ENCODE measurements around the gene DYNLRB2.

DYNLRB2 gene

GRCh38 chr16:80564394-80564793, 23.6 kb downstream of the DYNLRB2 start:
- H4K20me1 ChIP-seq (ENCODE audit: insufficient read depth): no peaks in the 10 kb centered on the region
- H3K36me3 ChIP-seq (ENCODE audit: insufficient read depth): no peaks in the 10 kb centered on the region
- no peaks in the 10 kb centered on the region for H3K27me3 ChIP-seq (ENCODE audit: insufficient read depth, low read depth)
- H3K9ac ChIP-seq: no peak overlapping the region
- H3K4me1 ChIP-seq (ENCODE audit: low read depth, poor library complexity, severe bottlenecking): peaks cover 20% of the 10 kb centered on the region
- H2AFZ ChIP-seq (ENCODE audit: low read depth): no peak overlapping the region
- TF ChIP-seq CTCF (conservative IDR thresholded peaks at IDR 0.05; ENCODE audit: low read depth, low read length): no peak
- H3K4me3 ChIP-seq (IDR thresholded peaks at IDR 0.05; ENCODE audit: insufficient read depth, low read depth, low read length): no peak overlapping the region
- no peak overlapping the region for H3K27ac ChIP-seq
- no peaks in the 10 kb centered on the region for H3K79me2 ChIP-seq (ENCODE audit: insufficient read depth, low read depth)
- no peak overlapping the region for H3K4me2 ChIP-seq

GRCh38 chr16:80569440-80570105, 28.8 kb downstream of the DYNLRB2 start:
- Histone ChIP-seq H3K27me3 (ENCODE audit: insufficient read depth, low read depth) (no peaks in the 10 kb centered on the region), H2AFZ (ENCODE audit: low read depth) (peak overlapping the region; percentile 38; the same call in 1 of the 2 replicates), H3K36me3 (ENCODE audit: insufficient read depth) (no peaks in the 10 kb centered on the region), H3K9ac (peak overlapping the region; percentile 77), H3K4me2 (peak overlapping the region; percentile 91), H3K79me2 (ENCODE audit: insufficient read depth, low read depth) (no peaks in the 10 kb centered on the region), H3K4me1 (ENCODE audit: low read depth, poor library complexity, severe bottlenecking) (peaks cover 64% of the 10 kb centered on the region), H3K27ac (peak overlapping the region; percentile 97), H3K4me3 (IDR thresholded peaks at IDR 0.05; ENCODE audit: insufficient read depth, low read depth, low read length) (no peak overlapping the region), H4K20me1 (ENCODE audit: insufficient read depth) (no peaks in the 10 kb centered on the region)
- TF ChIP-seq CTCF (conservative IDR thresholded peaks at IDR 0.05; ENCODE audit: low read depth, low read length): no peak

- no peak overlapping the region for H3K4me3 ChIP-seq (IDR thresholded peaks at IDR 0.05; ENCODE audit: insufficient read depth, low read depth, low read length)
- H3K27ac ChIP-seq: peak overlapping the region; percentile 97
- no peaks in the 10 kb centered on the region for H3K36me3 ChIP-seq (ENCODE audit: insufficient read depth)
- peak overlapping the region; percentile 38; the same call in 1 of the 2 replicates for H2AFZ ChIP-seq (ENCODE audit: low read depth)
- H3K27me3 ChIP-seq (ENCODE audit: insufficient read depth, low read depth): no peaks in the 10 kb centered on the region
- H3K4me1 ChIP-seq (ENCODE audit: low read depth, poor library complexity, severe bottlenecking): peaks cover 69% of the 10 kb centered on the region
- H3K9ac ChIP-seq: peak overlapping the region; percentile 77
- TF ChIP-seq CTCF (conservative IDR thresholded peaks at IDR 0.05; ENCODE audit: low read depth, low read length): no peak
- peak overlapping the region; percentile 91 for H3K4me2 ChIP-seq
- H4K20me1 ChIP-seq (ENCODE audit: insufficient read depth): no peaks in the 10 kb centered on the region
- H3K79me2 ChIP-seq (ENCODE audit: insufficient read depth, low read depth): no peaks in the 10 kb centered on the region
These were observed 29.3 kb downstream of the DYNLRB2 start for GRCh38 chr16:80570106-80570478.

DNA sequence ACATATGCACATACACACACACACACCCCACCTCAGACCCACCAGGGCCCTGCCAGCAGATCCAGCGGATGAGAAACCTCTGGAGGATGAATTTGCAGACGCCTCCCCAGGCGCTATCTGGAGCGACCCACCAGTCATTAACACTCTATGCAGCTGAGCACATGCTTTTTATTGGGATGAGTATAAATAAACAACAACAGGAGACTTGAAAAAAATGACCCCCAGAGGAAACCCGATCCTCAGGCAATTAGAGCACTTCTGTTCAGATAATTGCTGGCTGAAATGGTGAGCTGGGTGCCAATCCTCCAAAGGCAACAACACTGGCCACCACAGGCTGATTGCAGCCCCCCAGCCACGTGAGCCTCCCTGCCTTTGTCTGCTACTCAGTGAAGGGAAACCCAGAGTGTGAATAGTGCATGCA, 32.9 kb downstream of the DYNLRB2 start:
- peak overlapping the region; percentile 31; the same call in 1 of the 2 replicates for H3K4me2 ChIP-seq
- H3K4me1 ChIP-seq (ENCODE audit: low read depth, poor library complexity, severe bottlenecking): peaks cover 74% of the 10 kb centered on the region
- no peaks in the 10 kb centered on the region for H3K36me3 ChIP-seq (ENCODE audit: insufficient read depth)
- no peak overlapping the region for H2AFZ ChIP-seq (ENCODE audit: low read depth)
- TF ChIP-seq CTCF (conservative IDR thresholded peaks at IDR 0.05; ENCODE audit: low read depth, low read length): no peak
- no peak overlapping the region for H3K4me3 ChIP-seq (IDR thresholded peaks at IDR 0.05; ENCODE audit: insufficient read depth, low read depth, low read length)
- H3K9ac ChIP-seq: no peak overlapping the region
- H3K27ac ChIP-seq: no peak overlapping the region
- H4K20me1 ChIP-seq (ENCODE audit: insufficient read depth): no peaks in the 10 kb centered on the region
- no peaks in the 10 kb centered on the region for H3K79me2 ChIP-seq (ENCODE audit: insufficient read depth, low read depth)
- no peaks in the 10 kb centered on the region for H3K27me3 ChIP-seq (ENCODE audit: insufficient read depth, low read depth)

Measured in KMS-11 (cell line).